Stimulated activated CD4-positive, alpha-beta T cell treated with anti-CD3 and anti-CD28 coated beads, Interleukin-15, amount 100 ng/mL, for 24 hours (primary cell): Measurements from ENCODE around the gene TRAF6.
"Not testable (repeated sequence)": the region's sequence is repeated elsewhere in the genome, so short reads cannot be mapped to it uniquely, and the experiment has no call there.

Experiments used
- DNase-seq: peaks from one replicate; pipeline ENCODE4 v3.0.0-alpha.2; 2020

Gene TRAF6

DNA sequence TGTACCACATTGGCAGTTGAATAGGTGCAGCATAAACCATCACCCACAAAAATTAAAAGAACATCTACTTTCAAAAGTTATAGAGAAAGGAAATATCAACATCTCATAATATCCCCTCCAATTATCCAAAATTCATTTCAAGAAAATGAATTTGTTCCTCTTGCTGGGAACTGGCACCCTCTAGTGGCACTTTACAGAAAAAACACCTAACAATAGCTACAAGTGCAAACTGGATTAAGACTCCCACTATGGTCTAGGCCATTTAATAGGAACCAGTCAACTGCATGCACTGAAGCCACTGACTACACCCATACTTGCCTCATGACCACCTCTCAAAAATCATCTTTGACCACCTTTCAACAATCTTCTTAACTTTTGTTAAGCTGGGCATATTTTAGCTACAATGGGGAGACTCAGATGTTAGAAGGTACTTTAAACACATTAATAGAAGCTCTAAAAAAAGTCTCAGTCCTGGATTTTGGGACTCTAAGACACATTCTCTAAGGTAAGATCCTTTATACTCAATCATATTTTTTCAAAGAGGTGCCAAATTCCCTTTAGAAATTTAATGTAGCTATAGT lies 17.3 kb downstream of the TRAF6 start:
- peak; percentile 12 for DNase-seq

DNA sequence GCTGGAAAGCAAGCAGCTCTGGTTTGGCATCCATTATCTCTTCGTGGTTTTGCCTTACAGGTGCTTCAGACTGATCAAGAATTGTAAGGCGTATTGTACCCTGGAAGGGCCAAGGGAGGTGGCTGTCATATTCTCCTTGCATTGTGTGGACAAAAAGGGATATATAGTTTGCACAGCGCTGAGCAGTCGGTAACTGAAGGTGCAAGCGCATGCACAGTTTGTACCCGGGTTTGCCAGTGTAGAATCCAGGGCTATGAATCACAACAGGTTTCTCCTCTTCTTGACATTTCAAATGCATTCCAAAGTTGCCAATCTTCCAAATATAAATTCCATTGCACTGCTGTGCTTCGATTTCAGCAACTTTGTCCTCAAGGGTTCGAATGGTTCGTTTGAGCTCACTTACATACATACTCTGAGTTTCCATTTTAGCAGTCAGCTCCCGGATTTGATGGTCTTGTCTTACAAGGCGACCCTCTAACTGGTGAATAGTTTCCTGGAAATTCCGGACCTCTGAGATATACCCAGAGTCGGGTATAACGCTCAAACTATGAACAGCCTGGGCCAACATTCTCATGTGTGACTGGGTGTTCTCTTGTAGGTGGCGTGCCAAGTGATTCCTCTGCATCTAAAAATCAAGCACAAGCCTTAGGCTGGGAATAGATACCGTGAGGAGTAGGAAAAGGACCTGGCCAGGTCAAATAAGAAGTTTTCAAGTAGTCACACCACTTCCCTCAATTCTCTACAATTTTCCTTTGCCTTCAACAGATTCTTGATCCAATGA lies 19.9 kb downstream of the TRAF6 start:
- DNase-seq, result no peak

DNA sequence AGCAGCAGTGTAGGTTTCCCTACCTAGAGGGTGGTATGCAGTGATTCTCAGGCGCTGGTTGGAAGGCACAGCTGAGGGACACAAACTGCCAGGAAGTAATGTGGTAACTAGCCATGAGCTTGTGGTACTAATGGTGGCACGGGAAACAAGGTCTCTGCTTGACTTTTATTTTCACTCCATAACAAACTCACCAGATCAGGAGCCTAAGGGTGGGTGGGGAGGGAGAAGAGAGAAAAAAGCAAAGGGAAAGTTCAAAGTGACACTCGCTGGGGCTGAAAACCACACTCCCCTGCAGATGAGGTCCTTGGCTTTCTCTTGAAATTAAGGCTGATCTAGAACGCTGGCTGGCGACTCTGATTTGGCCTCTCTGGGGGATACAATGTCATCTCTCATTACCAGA lies 22.0 kb downstream of the TRAF6 start:
- no peak for DNase-seq

DNA sequence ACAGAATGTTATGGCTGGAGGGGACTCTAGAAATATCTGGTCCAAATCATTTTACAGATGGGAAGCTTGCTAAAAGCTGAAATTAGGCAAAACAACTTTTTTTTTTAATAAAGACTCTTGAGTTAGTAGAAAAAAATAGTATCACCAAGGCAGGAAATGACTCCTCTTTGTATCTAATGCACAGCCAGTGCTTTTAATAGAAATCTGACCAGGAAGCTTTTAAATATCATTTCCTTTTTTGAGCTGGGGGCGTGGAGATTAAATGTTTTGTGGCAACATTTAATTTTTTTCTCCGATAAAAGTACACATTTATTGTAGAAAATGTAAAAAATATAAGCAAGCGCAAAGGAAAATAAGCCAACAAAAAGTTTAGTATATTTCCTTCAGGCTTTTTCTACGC lies 22.5 kb downstream of the TRAF6 start:
- no peak for DNase-seq

DNA sequence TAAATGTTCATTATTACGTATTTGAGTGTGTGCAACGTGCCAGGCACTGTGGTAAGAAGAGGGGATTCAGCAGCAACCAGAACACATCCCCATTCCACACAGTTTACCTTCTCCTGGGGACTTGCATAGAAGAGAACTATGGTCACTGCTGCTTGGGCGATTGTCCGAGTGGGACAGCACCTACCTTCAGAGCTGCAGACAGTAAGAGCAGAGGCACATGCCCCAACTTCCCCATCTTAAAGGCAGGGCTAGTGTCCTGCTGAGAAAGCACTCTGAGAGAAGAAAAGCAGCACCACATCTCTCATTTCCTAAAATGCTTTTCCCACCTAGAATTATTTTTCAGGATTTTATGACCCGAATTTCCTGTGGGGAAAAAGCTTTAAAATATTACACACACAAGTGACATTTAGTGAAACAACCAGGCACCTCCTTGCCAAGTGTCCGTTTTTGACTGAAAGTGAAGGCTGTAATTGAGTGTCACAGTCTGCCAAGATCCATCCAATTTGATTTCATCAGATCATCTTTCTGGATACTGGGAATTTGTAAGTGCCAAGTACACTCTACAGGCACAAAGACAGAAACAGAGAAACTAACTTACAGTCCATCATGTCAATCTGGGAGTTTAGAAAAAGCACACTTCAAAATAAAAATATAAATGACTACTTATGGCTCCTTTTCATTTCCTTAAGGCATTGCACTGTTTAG lies 24.6 kb downstream of the TRAF6 start:
- DNase-seq, result no peak

DNA sequence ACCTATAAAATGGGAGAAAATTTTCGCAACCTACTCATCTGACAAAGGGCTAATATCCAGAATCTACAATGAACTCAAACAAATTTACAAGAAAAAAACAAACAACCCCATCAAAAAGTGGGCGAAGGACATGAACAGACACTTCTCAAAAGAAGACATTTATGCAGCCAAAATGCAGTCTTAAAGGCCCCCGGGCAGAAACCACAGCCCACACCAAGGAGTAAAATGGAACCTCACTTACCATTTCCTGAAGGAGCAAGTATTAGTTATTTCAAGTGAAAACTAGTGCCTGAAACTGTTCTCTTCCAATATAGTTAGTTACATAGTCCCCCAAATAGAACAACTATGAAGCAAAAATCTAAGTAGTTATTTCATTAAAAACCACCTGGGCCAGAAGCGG lies 27.0 kb downstream of the TRAF6 start:
- DNase-seq, result not testable (repeated sequence)

DNA sequence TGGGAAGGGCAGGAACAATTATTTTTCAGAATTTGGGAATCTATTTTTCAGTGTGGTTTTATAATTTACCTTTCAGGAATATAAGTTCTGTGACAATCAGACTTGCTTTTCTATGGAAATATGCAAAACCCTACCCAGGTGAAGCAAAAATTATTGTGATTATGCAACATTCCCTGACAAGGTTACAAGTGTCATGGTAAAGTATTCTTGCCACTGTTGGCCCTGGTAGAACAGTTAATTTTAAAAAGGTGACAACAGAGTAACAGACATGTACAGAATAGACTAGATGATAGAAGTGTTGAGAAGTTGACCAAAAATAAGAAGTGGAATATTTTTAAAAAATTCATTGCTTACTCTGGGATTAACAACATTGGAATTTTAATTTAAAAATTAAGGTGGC lies 29.2 kb downstream of the TRAF6 start:
- no peak for DNase-seq

DNA sequence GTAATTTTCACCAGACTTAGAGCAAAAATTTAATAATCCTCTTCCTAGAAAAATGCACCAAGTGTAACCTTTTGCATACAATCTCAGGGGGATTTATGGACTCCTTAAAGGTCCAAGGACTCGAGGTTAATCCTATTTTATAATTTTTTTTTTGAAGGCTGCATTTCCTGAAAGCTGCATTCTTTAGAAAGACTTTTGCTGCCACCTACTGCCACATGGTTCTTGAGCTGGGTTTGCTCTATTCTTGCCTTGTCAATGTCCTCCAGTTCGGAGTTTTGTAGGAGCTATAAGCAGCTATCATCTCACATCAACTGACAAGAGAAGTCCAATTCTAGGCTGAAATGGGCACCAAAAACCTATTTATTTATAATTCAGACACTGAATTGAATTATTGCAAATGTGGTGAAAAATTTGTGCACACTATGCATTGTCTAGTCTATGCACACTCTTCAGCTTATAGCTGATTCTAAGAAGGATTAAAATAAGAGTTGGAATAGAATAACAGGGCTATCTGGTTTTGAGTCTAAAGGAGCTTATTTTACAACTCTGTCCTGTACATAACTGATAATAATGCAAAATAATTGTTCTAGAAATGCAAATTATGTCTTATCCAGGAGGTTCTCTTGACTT lies 31.3 kb downstream of the TRAF6 start:
- DNase-seq, result peak; percentile 23

DNA sequence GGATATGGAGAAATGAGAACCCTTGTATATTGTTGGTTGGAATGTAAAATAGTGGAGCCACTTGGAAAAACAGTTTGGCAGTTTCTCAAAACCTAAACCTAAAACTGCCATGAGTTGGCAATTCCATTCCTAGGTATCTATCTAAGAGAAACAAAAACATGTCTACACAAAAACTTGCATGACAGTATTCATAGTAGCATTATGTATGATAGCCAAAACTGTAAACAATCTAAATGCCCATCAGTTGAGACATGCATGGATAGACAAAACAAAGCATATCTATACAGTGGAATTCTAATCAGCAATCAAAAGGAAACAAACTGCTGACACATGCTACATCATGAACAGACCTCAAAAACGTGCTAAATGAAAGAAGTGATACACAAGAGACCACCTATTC lies 34.9 kb downstream of the TRAF6 start:
- DNase-seq, result no peak

DNA sequence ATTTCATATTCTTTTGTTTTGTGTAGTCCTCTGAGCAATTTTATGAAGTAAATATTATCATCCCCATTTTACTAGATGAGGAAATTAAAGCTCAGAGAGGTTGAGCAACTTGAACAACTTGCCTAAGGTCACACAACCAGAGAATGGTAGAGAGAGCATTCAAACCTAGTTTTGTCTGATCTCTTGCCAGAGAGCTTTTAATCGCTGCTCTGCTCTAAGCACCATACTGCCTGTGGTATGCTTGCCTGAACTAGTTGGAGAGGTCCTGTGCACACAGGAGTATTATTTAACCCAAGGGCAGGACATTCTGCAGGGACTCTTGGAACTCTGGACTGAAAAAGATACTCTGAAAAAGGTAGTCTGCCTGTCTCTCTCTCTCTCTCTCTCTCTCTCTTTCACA lies 38.5 kb downstream of the TRAF6 start:
- no peak for DNase-seq

DNA sequence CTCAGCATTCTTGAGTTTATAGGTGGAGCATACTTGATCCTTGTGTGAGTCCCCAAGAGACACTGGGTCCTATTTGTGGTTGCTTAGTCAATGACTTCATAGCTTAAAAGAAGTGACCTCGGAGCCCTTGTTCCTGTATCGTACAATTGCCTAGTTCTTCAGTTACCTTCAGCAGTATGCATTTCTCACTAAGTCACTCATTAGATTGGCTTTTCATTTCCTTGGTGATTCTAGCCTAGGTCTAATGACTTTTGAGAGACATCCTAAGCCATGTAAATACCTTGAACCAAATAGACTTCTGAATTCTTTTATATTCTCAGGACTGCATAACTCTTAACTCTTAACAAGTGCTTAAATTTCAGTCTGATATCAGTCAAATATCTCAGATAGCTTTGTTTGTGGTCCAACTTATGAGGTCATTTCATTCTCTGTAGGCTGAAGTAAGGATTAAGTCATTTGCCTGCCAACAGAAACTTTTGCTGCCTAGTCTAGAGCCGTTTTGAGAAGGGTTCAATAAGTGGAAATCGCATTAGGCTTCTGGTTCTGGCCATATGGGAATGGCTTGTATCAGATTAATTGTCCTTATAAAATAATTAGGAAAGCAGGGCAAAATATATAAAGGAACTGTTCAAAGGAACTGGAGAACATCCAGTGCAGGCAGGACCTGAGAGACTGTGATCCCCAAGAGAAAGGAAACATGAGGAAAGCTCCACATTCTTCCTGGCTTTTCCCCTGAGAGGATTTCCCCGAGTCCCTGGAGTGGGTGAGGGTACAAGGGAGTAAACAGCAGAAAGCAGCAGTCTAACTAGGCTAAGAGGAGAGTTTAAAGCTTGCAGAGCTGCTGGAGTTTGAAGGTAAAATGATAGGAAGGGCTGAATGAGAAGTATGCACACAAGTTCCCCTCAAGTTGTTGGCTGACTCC lies 39.9 kb downstream of the TRAF6 start:
- DNase-seq, result no peak

DNA sequence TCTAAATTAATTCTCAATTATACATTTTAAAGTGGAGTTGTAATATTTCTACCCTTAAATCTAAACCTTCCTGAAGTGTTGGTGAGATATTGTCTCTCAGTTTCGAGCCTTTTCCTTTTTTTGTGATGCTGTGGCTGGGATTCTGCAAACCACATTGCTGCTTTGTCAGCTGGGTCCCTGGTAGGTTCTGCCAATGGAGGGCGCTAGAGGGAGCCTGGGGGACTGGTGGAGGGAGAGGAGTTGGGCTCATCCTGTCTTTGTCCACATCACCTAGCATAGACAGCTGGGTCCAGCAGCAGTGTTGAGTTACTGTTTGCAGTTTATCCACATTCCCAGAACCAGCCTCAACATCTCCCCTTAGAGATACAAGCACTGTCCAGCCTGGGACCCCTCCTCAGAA lies 41.0 kb downstream of the TRAF6 start:
- peak; percentile 33 for DNase-seq

DNA sequence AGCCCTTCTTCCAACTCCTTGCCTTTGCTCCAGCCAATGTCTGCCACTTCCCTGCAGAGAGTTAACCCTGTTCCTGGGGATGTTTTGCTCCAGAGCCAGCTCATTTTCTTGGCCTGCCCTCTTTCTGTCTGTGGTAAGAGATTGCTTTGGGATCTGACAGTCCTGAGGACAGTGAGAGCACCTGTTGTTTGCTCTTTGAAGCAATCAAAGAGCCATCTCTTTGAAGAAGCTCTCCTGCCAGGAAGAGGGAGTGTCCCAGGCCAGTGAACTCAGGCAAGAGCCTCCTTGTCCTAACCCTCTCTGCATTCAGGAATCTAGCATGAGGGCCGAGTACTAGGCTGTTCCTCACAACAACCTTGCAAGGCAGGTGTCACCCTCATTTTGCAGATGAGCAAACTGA lies 42.2 kb downstream of the TRAF6 start:
- no peak for DNase-seq

DNA sequence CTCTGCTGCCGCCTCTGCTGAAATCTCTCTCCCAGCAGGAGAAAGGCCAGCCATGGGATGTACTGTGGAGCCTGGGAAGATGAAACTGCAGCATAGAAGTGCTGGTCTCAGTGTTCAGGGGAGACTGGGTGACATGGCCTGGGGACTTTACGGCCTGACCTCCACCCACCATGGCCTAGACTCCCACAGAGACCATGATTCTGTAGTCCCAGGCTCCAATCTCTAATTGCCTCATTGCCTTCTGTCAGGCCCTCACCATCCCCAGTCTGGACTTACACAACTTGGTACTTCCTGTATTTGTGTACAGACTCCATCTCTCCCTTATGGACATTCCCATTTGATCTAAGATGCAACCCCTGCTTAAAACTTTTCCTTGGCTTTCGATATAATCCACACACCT lies 43.1 kb downstream of the TRAF6 start:
- no peak for DNase-seq

DNA sequence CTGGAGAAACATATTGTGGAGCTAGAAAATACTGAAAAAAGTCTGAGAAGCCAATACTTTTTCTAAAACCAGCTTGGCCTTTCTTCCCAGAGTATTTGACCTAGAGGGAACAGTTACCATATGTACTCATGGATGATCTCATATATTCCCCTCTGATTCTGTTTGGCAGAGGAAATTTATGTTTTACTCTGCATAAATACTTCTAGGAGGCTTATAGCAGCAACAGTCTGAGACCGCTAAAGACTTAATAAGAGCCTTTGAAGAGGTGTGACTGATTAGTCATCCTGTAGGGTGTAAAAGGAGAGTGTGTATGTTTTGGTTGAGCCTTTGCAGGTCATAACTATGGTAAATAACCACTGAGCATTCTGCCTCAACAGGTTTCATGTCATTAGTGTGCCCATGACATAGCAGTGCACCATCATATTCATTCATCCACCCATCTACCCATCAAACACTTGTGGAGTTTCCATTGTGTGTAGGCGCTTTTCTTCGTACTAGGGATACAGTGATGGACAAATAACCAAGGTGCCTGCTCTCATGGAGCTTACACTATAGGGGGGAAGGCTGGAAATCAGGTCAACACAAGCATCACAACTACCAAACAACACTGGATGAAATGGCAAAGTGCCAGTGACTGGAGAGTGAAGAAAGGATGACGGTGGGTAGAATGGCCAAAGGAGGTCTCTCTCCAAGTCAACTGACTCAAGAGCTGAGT lies 44.5 kb downstream of the TRAF6 start:
- no peak for DNase-seq

DNA sequence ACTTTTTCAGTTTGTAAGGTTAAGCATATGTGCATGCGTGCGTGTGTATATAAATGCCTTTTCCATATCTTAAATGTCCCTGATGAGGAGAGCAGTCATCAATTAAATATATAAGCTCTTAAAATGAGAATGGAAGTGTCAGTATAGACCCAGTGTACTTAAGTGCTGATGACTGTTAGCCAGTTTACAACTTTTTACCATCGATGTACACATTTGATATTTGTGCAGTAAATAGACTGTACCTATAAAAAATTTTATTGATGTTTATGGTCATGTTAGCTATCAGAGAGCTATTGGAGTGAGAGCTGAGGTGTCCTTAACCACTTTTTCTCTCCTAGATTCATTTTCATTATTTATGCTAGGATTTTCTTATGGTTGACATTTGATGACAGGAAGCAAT lies 45.4 kb downstream of the TRAF6 start:
- no peak for DNase-seq

DNA sequence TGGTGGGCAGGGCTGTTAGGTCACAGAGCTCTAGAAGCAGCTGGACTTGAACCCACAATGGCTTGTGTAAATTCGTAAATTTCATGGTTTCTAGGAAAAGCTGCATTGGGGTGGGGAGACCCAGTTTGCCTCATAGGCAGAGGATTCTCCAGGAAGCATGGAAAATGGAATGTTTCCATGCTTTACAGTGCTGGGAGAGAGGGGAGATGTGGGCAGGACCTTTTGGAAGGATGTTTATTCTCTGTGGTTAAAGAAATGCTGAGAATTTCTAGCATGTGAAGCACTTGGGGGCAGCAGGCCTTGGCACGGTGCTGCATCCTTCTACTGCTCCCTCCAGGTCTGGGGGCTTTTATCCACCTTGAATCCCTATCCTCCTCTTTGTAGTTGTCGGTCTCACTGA lies 46.3 kb downstream of the TRAF6 start:
- no peak for DNase-seq

DNA sequence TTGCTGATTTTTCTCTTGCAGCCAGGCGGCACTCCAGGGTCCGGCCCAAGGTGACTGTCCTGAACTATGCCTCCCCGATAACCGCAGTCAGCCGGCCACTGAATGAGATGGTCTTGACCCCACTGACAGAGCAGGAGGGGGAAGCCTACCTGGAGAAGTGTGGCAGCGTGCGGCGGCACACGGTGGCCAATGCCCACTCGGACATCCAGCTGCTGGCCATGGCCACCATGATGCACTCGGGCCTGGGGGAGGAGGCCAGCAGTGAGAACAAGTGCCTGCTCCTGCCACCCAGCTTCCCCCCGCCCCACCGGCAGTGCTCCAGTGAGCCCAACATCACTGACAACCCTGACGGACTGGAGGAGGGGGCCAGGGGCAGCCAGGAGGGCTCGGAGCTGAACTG lies 47.8 kb downstream of the TRAF6 start:
- no peak for DNase-seq

DNA sequence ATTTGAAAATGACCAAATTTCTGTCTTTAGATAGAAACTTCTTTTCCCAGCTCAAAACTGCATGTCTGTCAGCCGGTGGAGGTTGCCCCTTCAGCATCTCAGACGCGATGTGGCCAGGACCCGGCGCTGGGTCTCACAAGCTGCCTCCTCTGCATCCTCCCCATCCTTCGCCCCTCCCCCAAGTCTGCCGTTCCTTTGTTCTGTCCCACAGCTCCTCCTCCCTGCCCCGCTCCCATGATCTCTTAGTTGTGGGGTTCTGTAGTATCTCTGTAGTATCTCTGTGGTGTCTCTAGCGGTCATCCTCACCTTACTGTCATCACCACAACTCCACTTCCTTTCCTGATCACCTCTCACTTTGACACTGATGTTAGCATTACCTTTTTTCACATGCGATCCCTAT lies 49.9 kb downstream of the TRAF6 start:
- no peak for DNase-seq

DNA sequence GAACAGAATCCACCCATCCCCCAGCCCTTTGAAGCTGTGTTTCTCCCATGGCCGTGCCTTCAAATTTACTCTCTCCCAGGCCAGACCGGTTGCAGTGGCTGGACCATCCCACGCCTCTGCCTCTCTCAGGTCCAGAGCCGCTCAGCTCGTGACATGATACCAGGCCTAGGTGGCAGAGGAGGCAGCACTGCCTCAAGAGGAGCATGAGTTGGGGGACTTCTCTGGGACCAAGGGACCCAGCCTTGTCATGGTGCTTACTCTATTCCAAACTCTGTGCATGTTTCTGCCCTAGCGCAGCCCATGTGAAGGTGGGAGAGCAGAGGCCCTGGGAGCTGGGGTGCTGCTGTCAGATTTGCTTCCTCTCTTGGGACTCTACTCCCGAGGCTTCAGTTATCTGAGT lies 51.0 kb downstream of the TRAF6 start:
- no peak for DNase-seq

DNA sequence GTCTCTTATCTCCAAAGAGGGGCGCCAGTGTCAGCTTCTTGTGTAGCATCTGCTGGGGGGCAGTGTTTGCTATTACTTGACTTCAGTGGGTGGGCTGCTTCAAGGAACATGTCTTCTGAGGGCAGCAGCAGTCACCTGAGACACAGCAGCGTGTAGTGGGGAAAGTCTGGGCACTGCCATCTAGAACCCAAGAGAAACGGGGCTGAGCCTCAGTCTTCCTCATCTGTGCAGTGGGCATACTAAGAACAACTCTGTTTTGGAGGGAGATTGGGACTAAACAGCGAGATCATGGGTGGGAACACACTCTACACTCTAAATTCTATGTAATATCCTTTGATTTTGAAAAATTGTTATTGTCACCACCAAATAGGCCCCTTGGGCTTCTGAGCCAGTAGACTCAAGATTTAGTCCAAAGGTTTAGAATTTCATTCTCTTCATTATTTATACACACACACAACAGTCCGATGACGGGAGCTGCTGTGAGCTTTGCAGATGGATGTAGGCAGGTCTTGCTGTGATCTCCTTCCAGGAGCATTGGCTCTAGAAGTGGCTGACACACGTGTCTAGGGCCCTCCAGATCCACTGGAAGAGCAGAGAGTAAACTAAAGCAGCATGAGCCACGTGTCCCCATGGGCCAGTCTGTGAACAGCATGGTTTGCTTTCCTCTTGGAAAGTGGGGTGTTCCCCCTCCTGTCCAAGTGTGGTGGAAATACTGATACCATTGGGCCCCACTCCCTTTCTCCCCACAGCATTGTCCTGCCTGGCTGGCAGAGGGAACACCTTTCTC lies 51.8 kb downstream of the TRAF6 start:
- DNase-seq, result no peak
